GM23248 (cell line): ENCODE data around the gene LPP. TPM values are rescaled to one million over a fixed set of nuclear protein-coding genes. Genes with fewer than 3 reads are reported as not detected.
A peak's percentile ranks its signal among the peaks of the same experiment; 100 is the strongest.

Source experiments
- DNase-seq: peaks from one replicate; pipeline ENCODE4 v3.0.0-alpha.2; 2015
- H2AFZ ChIP-seq: fragments of 200-600 bp; sonication (generic); 2 replicates; pipeline ENCODE4 v1.6.1; 2016; ENCODE audit warnings: antibody characterized with exemption
- H3F3A ChIP-seq: fragments of 200-600 bp; sonication (generic); 2 replicates; pipeline ENCODE4 v1.6.1; 2016; ENCODE audit warnings: mild to moderate bottlenecking, antibody characterized with exemption, mixed run types; ENCODE audit not compliant: insufficient read depth
- H3K27ac ChIP-seq: fragments of 200-600 bp; sonication (generic); 2 replicates; pipeline ENCODE4 v1.5.1; 2016; ENCODE audit warnings: mild to moderate bottlenecking
- H3K27me3 ChIP-seq: fragments of 200-600 bp; sonication (generic); replicated peaks from 2 replicates; pipeline ENCODE4 v1.6.1; 2016; ENCODE audit warnings: mild to moderate bottlenecking; ENCODE audit not compliant: insufficient read depth
- H3K36me3 ChIP-seq: fragments of 200-600 bp; sonication (generic); 2 replicates; pipeline ENCODE4 v1.6.1; 2016; ENCODE audit warnings: low read depth, mild to moderate bottlenecking
- H3K4me1 ChIP-seq: fragments of 200-600 bp; sonication (generic); 2 replicates; pipeline ENCODE4 v1.6.1; 2016; ENCODE audit warnings: mild to moderate bottlenecking; ENCODE audit not compliant: insufficient read depth
- H3K4me2 ChIP-seq: fragments of 200-600 bp; sonication (generic); one replicate; pipeline ENCODE4 v1.6.1; 2016; ENCODE audit warnings: mild to moderate bottlenecking; ENCODE audit not compliant: unreplicated experiment
- H3K4me3 ChIP-seq: fragments of 200-600 bp; sonication (generic); 2 replicates; pipeline ENCODE4 v1.5.1; 2016; ENCODE audit warnings: mild to moderate bottlenecking
- H3K79me2 ChIP-seq: fragments of 200-600 bp; sonication (generic); 2 replicates; pipeline ENCODE4 v1.6.1; 2016; ENCODE audit warnings: mild to moderate bottlenecking; ENCODE audit not compliant: insufficient read depth
- H3K9ac ChIP-seq: fragments of 200-600 bp; sonication (generic); 2 replicates; pipeline ENCODE4 v1.6.1; 2016; ENCODE audit warnings: mild to moderate bottlenecking
- H3K9me2 ChIP-seq: fragments of 200-600 bp; sonication (generic); 2 replicates; pipeline ENCODE4 v1.6.1; 2016; ENCODE audit warnings: mixed run types, mild to moderate bottlenecking, moderate library complexity; ENCODE audit not compliant: insufficient read depth
- H3K9me3 ChIP-seq: fragments of 200-600 bp; sonication (generic); one replicate; pipeline ENCODE4 v1.6.1; 2017; ENCODE audit warnings: low read depth
- H4K20me1 ChIP-seq: fragments of 200-600 bp; sonication (generic); 2 replicates; pipeline ENCODE4 v1.6.0; 2016; ENCODE audit not compliant: insufficient read depth
- EZH2 ChIP-seq: fragments of 200-600 bp; sonication (generic); IDR thresholded peaks from 2 replicates; pipeline ENCODE4 v1.6.1; 2018; ENCODE audit warnings: antibody characterized with exemption, mild to moderate bottlenecking; ENCODE audit not compliant: insufficient read depth, poor library complexity, severe bottlenecking
- EZH2phosphoT487 ChIP-seq: fragments of 200-600 bp; sonication (generic); IDR thresholded peaks from 2 replicates; pipeline ENCODE4 v1.6.1; 2018; ENCODE audit warnings: antibody characterized with exemption, moderate library complexity, mild to moderate bottlenecking, low read depth; ENCODE audit not compliant: insufficient read depth
- WGBS, 2 experiments: methylation state at CpG; one replicate each; pipeline ENCODE4 v1.1.6; 2015 to 2017; ENCODE audit warnings: low lambda C conversion rate in 2 of 2, low coverage in 1 of 2; ENCODE audit errors: missing lambda C conversion rate in 2 of 2; 5-methylcytosine and 5-hydroxymethylcytosine counted together
- in situ Hi-C: fragments of 300-500 bp; cut with MboI; formaldehyde crosslinking; loops from 2 replicates; pipeline ENCODE4 v1.15.0; 2020
- polyA plus RNA-seq: library from polyadenylated mRNA; unstranded; fragments of >200 nt; fragmentation: Nextera tagmentation; extraction: Ambion mirVana; gene quantifications from 2 replicates; pipeline ENCODE4 v1.2.1, GENCODE V29; 2016
- total RNA-seq: library from RNA; depleted of rRNA; stranded (reverse); fragments of >200 nt; shearing (Covaris generic); gene quantifications from 2 replicates; pipeline ENCODE4 v1.2.3, GENCODE V29; 2014

LPP gene
- total and polyA plus RNA-seq, 2 experiments from 2014 or later = 42.8 to 61.7 TPM

- H3K79me2 ChIP-seq = peaks cover 68% of the 10 kb centered on the region
- peaks cover 22% of the 10 kb centered on the region; the same call in 1 of the 2 replicates for H3F3A ChIP-seq
- peaks cover 3% of the 10 kb centered on the region; the same call in 1 of the 2 replicates for H4K20me1 ChIP-seq
- TF ChIP-seq EZH2 = no peak
- no peak for TF ChIP-seq EZH2phosphoT487
- in situ Hi-C loops = no loop called here
- peak overlapping the region; percentile 100 for H3K4me2 ChIP-seq
- no peaks in the 10 kb centered on the region for H3K36me3 ChIP-seq
- DNase-seq = peak; percentile 51
- peak overlapping the region; percentile 97 for H3K27ac ChIP-seq
- H3K9ac ChIP-seq = peak overlapping the region; percentile 96
- no peaks in the 10 kb centered on the region for H3K9me3 ChIP-seq
- H3K27me3 ChIP-seq = no peaks in the 10 kb centered on the region
- peak overlapping the region; percentile 73 for H2AFZ ChIP-seq
- H3K9me2 ChIP-seq = no peaks in the 10 kb centered on the region
- WGBS, 2 experiments = 11 to 19% methylated on average over 7 to 8 of the region's 8 CpGs
- peaks cover 26% of the 10 kb centered on the region for H3K4me1 ChIP-seq
- peak overlapping the region; percentile 92 for H3K4me3 ChIP-seq
Observed at GRCh38 chr3:188154809-188155574, 1.0 kb downstream of the LPP start.

GRCh38 chr3:188156056-188156455 is 2.1 kb downstream of the LPP start:
- DNase-seq = no peak
- Histone ChIP-seq H3K4me3 (no peak overlapping the region), H3F3A (peaks cover 16% of the 10 kb centered on the region; the same call in 1 of the 2 replicates), H3K79me2 (peaks cover 79% of the 10 kb centered on the region), H3K27me3 (no peaks in the 10 kb centered on the region), H4K20me1 (peaks cover 10% of the 10 kb centered on the region), H3K9me3 (no peaks in the 10 kb centered on the region), H3K4me1 (peaks cover 22% of the 10 kb centered on the region), H3K27ac (no peak overlapping the region), H3K9ac (no peak overlapping the region), H3K9me2 (no peaks in the 10 kb centered on the region), H2AFZ (no peak overlapping the region), H3K4me2 (peak overlapping the region; percentile 10), H3K36me3 (no peaks in the 10 kb centered on the region)
- 61 to 68% methylated on average over 2 of the region's 2 CpGs for WGBS, 2 experiments
- in situ Hi-C loops = no loop called here
- no peak for TF ChIP-seq EZH2

GRCh38 chr3:188157407-188157806 is 3.5 kb downstream of the LPP start:
- Histone ChIP-seq H3K4me3 (no peak overlapping the region), H3K9me3 (no peaks in the 10 kb centered on the region), H3K27ac (no peak overlapping the region), H3K4me2 (no peak overlapping the region), H3K9ac (no peak overlapping the region), H3K4me1 (peaks cover 13% of the 10 kb centered on the region), H3K9me2 (no peaks in the 10 kb centered on the region), H3K36me3 (no peaks in the 10 kb centered on the region), H4K20me1 (peaks cover 16% of the 10 kb centered on the region), H3K79me2 (peaks cover 92% of the 10 kb centered on the region), H2AFZ (no peak overlapping the region), H3F3A (peaks cover 7% of the 10 kb centered on the region; the same call in 1 of the 2 replicates), H3K27me3 (no peaks in the 10 kb centered on the region)
- in situ Hi-C loops = no loop called here
- TF ChIP-seq EZH2phosphoT487 (no peak), EZH2 (no peak)
- WGBS, 2 experiments = 80 to 88% methylated on average over 5 to 6 of the region's 6 CpGs
- DNase-seq = no peak

- Histone ChIP-seq H3K27ac (no peak overlapping the region), H3K9ac (no peak overlapping the region), H2AFZ (no peak overlapping the region), H3K79me2 (peaks cover 94% of the 10 kb centered on the region), H3K4me3 (no peak overlapping the region), H3K27me3 (no peaks in the 10 kb centered on the region), H3K9me2 (no peaks in the 10 kb centered on the region), H3K4me2 (no peak overlapping the region), H3K4me1 (peaks cover 7% of the 10 kb centered on the region), H4K20me1 (peaks cover 16% of the 10 kb centered on the region), H3K9me3 (no peaks in the 10 kb centered on the region), H3K36me3 (no peaks in the 10 kb centered on the region), H3F3A (peaks cover 3% of the 10 kb centered on the region; the same call in 1 of the 2 replicates)
- WGBS, 2 experiments = 89 to 91% methylated on average over 5 of the region's 5 CpGs
- in situ Hi-C loops = no loop called here
- no peak for DNase-seq
- TF ChIP-seq EZH2phosphoT487 (no peak), EZH2 (no peak)
Observed at GRCh38 chr3:188157971-188158370, 4.0 kb downstream of the LPP start.
